Measurements from ENCODE around the gene EIF2A.

EIF2A gene

GRCh38 chr3:150543128-150543527 lies 3.5 kb upstream of the EIF2A start:
- peaks cover 9 to 23% of the 10 kb centered on the region in 2 donors for H3K4me1 ChIP-seq (ENCODE audit: control insufficient read depth in 2 of 2, insufficient read depth in 2 of 2, low read length in 2 of 2)
- H3K27ac ChIP-seq (ENCODE audit: low read depth in 2 of 2, low read length in 2 of 2): no peak overlapping the region
- no peak overlapping the region for H3K4me3 ChIP-seq (ENCODE audit: low read length in 2 of 2)
- H3K9me3 ChIP-seq (ENCODE audit: control insufficient read depth in 2 of 2, low read length in 2 of 2): no peaks in the 10 kb centered on the region
- peaks cover 14 to 23% of the 10 kb centered on the region in 2 donors for H3K36me3 ChIP-seq (ENCODE audit: control insufficient read depth in 2 of 2, insufficient read depth in 2 of 2, low read length in 2 of 2)
- no peak overlapping the region for H3K9ac ChIP-seq (ENCODE audit: low read depth in 1 of 2, low read length in 2 of 2)
- H3K27me3 ChIP-seq (ENCODE audit: control insufficient read depth in 2 of 2, insufficient read depth in 2 of 2, low read length in 2 of 2): no peaks in the 10 kb centered on the region

- no peaks in the 10 kb centered on the region for H3K27me3 ChIP-seq (ENCODE audit: control insufficient read depth in 2 of 2, insufficient read depth in 2 of 2, low read length in 2 of 2)
- no peak overlapping the region for H3K4me3 ChIP-seq (ENCODE audit: low read length in 2 of 2)
- no peak overlapping the region for H3K9ac ChIP-seq (ENCODE audit: low read depth in 1 of 2, low read length in 2 of 2)
- peaks cover 9 to 23% of the 10 kb centered on the region in 2 donors for H3K4me1 ChIP-seq (ENCODE audit: control insufficient read depth in 2 of 2, insufficient read depth in 2 of 2, low read length in 2 of 2)
- peaks cover 14 to 23% of the 10 kb centered on the region in 2 donors for H3K36me3 ChIP-seq (ENCODE audit: control insufficient read depth in 2 of 2, insufficient read depth in 2 of 2, low read length in 2 of 2)
- no peaks in the 10 kb centered on the region for H3K9me3 ChIP-seq (ENCODE audit: control insufficient read depth in 2 of 2, low read length in 2 of 2)
- no peak overlapping the region for H3K27ac ChIP-seq (ENCODE audit: low read depth in 2 of 2, low read length in 2 of 2)
Measured at GRCh38 chr3:150543531-150543930, 3.1 kb upstream of the EIF2A start.

- no peak overlapping the region for H3K27ac ChIP-seq (ENCODE audit: low read depth in 2 of 2, low read length in 2 of 2)
- H3K4me1 ChIP-seq (ENCODE audit: control insufficient read depth in 2 of 2, insufficient read depth in 2 of 2, low read length in 2 of 2): peaks cover 9 to 18% of the 10 kb centered on the region in 2 donors
- peak overlapping the region in 1 of 2 donors; percentile 17 for H3K4me3 ChIP-seq (ENCODE audit: low read length in 2 of 2)
Measured at GRCh38 chr3:150544041-150544440, 2.5 kb upstream of the EIF2A start.

GRCh38 chr3:150544726-150545125 lies 1.9 kb upstream of the EIF2A start:
- H3K36me3 ChIP-seq (ENCODE audit: control insufficient read depth in 2 of 2, insufficient read depth in 2 of 2, low read length in 2 of 2): peaks cover 14 to 23% of the 10 kb centered on the region in 2 donors
- H3K9ac ChIP-seq (ENCODE audit: low read depth in 1 of 2, low read length in 2 of 2): peak overlapping the region; percentile 98 to 100
- no peaks in the 10 kb centered on the region for H3K27me3 ChIP-seq (ENCODE audit: control insufficient read depth in 2 of 2, insufficient read depth in 2 of 2, low read length in 2 of 2)
- peak overlapping the region; percentile 85 to 98 for H3K4me3 ChIP-seq (ENCODE audit: low read length in 2 of 2)
- H3K4me1 ChIP-seq (ENCODE audit: control insufficient read depth in 2 of 2, insufficient read depth in 2 of 2, low read length in 2 of 2): peaks cover 9 to 17% of the 10 kb centered on the region in 2 donors
- no peaks in the 10 kb centered on the region for H3K9me3 ChIP-seq (ENCODE audit: control insufficient read depth in 2 of 2, low read length in 2 of 2)
- H3K27ac ChIP-seq (ENCODE audit: low read depth in 2 of 2, low read length in 2 of 2): no peak overlapping the region

More at GRCh38 chr3:150544041-150544440, 2.5 kb upstream of the EIF2A start:
- no peaks in the 10 kb centered on the region for H3K27me3 ChIP-seq (ENCODE audit: control insufficient read depth in 2 of 2, insufficient read depth in 2 of 2, low read length in 2 of 2)
- peak overlapping the region in 1 of 2 donors; percentile 100 for H3K9ac ChIP-seq (ENCODE audit: low read depth in 1 of 2, low read length in 2 of 2)
- H3K36me3 ChIP-seq (ENCODE audit: control insufficient read depth in 2 of 2, insufficient read depth in 2 of 2, low read length in 2 of 2): peaks cover 14 to 23% of the 10 kb centered on the region in 2 donors
- no peaks in the 10 kb centered on the region for H3K9me3 ChIP-seq (ENCODE audit: control insufficient read depth in 2 of 2, low read length in 2 of 2)

- H3K9ac ChIP-seq (ENCODE audit: low read depth in 1 of 2, low read length in 2 of 2): peak overlapping the region; percentile 98 to 100
- no peaks in the 10 kb centered on the region for H3K9me3 ChIP-seq (ENCODE audit: control insufficient read depth in 2 of 2, low read length in 2 of 2)
- peak overlapping the region; percentile 85 to 98 for H3K4me3 ChIP-seq (ENCODE audit: low read length in 2 of 2)
- H3K27ac ChIP-seq (ENCODE audit: low read depth in 2 of 2, low read length in 2 of 2): peak overlapping the region; percentile 99 to 100
- H3K36me3 ChIP-seq (ENCODE audit: control insufficient read depth in 2 of 2, insufficient read depth in 2 of 2, low read length in 2 of 2): peaks cover 14 to 25% of the 10 kb centered on the region in 2 donors
- H3K4me1 ChIP-seq (ENCODE audit: control insufficient read depth in 2 of 2, insufficient read depth in 2 of 2, low read length in 2 of 2): peaks cover 9 to 17% of the 10 kb centered on the region in 2 donors
- no peaks in the 10 kb centered on the region for H3K27me3 ChIP-seq (ENCODE audit: control insufficient read depth in 2 of 2, insufficient read depth in 2 of 2, low read length in 2 of 2)
Measured at GRCh38 chr3:150545419-150546225, 965 bp upstream of the EIF2A start.

- Histone ChIP-seq H3K9me3 (ENCODE audit: control insufficient read depth in 2 of 2, low read length in 2 of 2) (no peaks in the 10 kb centered on the region), H3K36me3 (ENCODE audit: control insufficient read depth in 2 of 2, insufficient read depth in 2 of 2, low read length in 2 of 2) (peaks cover 11 to 20% of the 10 kb centered on the region in 2 donors), H3K27ac (ENCODE audit: low read depth in 2 of 2, low read length in 2 of 2) (peak overlapping the region; percentile 79 to 94), H3K4me1 (ENCODE audit: control insufficient read depth in 2 of 2, insufficient read depth in 2 of 2, low read length in 2 of 2) (peaks cover 9 to 17% of the 10 kb centered on the region in 2 donors), H3K9ac (ENCODE audit: low read depth in 1 of 2, low read length in 2 of 2) (peak overlapping the region; percentile 78 to 85), H3K4me3 (ENCODE audit: low read length in 2 of 2) (peak overlapping the region; percentile 83 to 85), H3K27me3 (ENCODE audit: control insufficient read depth in 2 of 2, insufficient read depth in 2 of 2, low read length in 2 of 2) (no peaks in the 10 kb centered on the region)
Measured at GRCh38 chr3:150547045-150547741, 606 bp downstream of the EIF2A start.

GRCh38 chr3:150555859-150556436 lies 9.4 kb downstream of the EIF2A start:
- no peak overlapping the region for H3K27ac ChIP-seq (ENCODE audit: low read depth in 2 of 2, low read length in 2 of 2)
- H3K27me3 ChIP-seq (ENCODE audit: control insufficient read depth in 2 of 2, insufficient read depth in 2 of 2, low read length in 2 of 2): no peaks in the 10 kb centered on the region
- H3K4me3 ChIP-seq (ENCODE audit: low read length in 2 of 2): no peak overlapping the region
- H3K9me3 ChIP-seq (ENCODE audit: control insufficient read depth in 2 of 2, low read length in 2 of 2): no peaks in the 10 kb centered on the region
- no peak overlapping the region for H3K9ac ChIP-seq (ENCODE audit: low read depth in 1 of 2, low read length in 2 of 2)
- no peaks in the 10 kb centered on the region for H3K4me1 ChIP-seq (ENCODE audit: control insufficient read depth in 2 of 2, insufficient read depth in 2 of 2, low read length in 2 of 2)
- H3K36me3 ChIP-seq (ENCODE audit: control insufficient read depth in 2 of 2, insufficient read depth in 2 of 2, low read length in 2 of 2): peaks cover 14 to 25% of the 10 kb centered on the region in 2 donors

- no peak overlapping the region for H3K4me3 ChIP-seq (ENCODE audit: low read length in 2 of 2)
- H3K27ac ChIP-seq (ENCODE audit: low read depth in 2 of 2, low read length in 2 of 2): no peak overlapping the region
- H3K9me3 ChIP-seq (ENCODE audit: control insufficient read depth in 2 of 2, low read length in 2 of 2): no peaks in the 10 kb centered on the region
- H3K36me3 ChIP-seq (ENCODE audit: control insufficient read depth in 2 of 2, insufficient read depth in 2 of 2, low read length in 2 of 2): peaks cover 14 to 24% of the 10 kb centered on the region in 2 donors
- H3K27me3 ChIP-seq (ENCODE audit: control insufficient read depth in 2 of 2, insufficient read depth in 2 of 2, low read length in 2 of 2): no peaks in the 10 kb centered on the region
- no peak overlapping the region for H3K9ac ChIP-seq (ENCODE audit: low read depth in 1 of 2, low read length in 2 of 2)
- no peaks in the 10 kb centered on the region for H3K4me1 ChIP-seq (ENCODE audit: control insufficient read depth in 2 of 2, insufficient read depth in 2 of 2, low read length in 2 of 2)
Measured at GRCh38 chr3:150556792-150557191, 10.2 kb downstream of the EIF2A start.

- Histone ChIP-seq H3K4me3 (ENCODE audit: low read length in 2 of 2) (no peak overlapping the region), H3K4me1 (ENCODE audit: control insufficient read depth in 2 of 2, insufficient read depth in 2 of 2, low read length in 2 of 2) (no peaks in the 10 kb centered on the region), H3K36me3 (ENCODE audit: control insufficient read depth in 2 of 2, insufficient read depth in 2 of 2, low read length in 2 of 2) (peaks cover 9 to 21% of the 10 kb centered on the region in 2 donors), H3K9ac (ENCODE audit: low read depth in 1 of 2, low read length in 2 of 2) (no peak overlapping the region), H3K27ac (ENCODE audit: low read depth in 2 of 2, low read length in 2 of 2) (no peak overlapping the region), H3K9me3 (ENCODE audit: control insufficient read depth in 2 of 2, low read length in 2 of 2) (no peaks in the 10 kb centered on the region), H3K27me3 (ENCODE audit: control insufficient read depth in 2 of 2, insufficient read depth in 2 of 2, low read length in 2 of 2) (no peaks in the 10 kb centered on the region)
Measured at GRCh38 chr3:150557725-150558124, 11.1 kb downstream of the EIF2A start.

- H3K27ac ChIP-seq (ENCODE audit: low read depth in 2 of 2, low read length in 2 of 2): no peak overlapping the region
- no peak overlapping the region for H3K9ac ChIP-seq (ENCODE audit: low read depth in 1 of 2, low read length in 2 of 2)
- peaks cover 35 to 37% of the 10 kb centered on the region in 2 donors for H3K36me3 ChIP-seq (ENCODE audit: control insufficient read depth in 2 of 2, insufficient read depth in 2 of 2, low read length in 2 of 2)
- H3K27me3 ChIP-seq (ENCODE audit: control insufficient read depth in 2 of 2, insufficient read depth in 2 of 2, low read length in 2 of 2): no peaks in the 10 kb centered on the region
- H3K4me1 ChIP-seq (ENCODE audit: control insufficient read depth in 2 of 2, insufficient read depth in 2 of 2, low read length in 2 of 2): no peaks in the 10 kb centered on the region
- H3K9me3 ChIP-seq (ENCODE audit: control insufficient read depth in 2 of 2, low read length in 2 of 2): no peaks in the 10 kb centered on the region
- H3K4me3 ChIP-seq (ENCODE audit: low read length in 2 of 2): no peak overlapping the region
Measured at GRCh38 chr3:150564243-150564642, 17.7 kb downstream of the EIF2A start.
